Esophagus squamous epithelium (tissue), 4 donors: ENCODE measurements around the gene SRP19.

Experiments used
- POLR2A ChIP-seq, 4 donors: fragments of 450-650 bp; IDR thresholded peaks; one replicate each; pipeline ENCODE4 v1.6.1; 2017; ENCODE audit warnings: antibody characterized with exemption in 4 of 4, mild to moderate bottlenecking in 4 of 4, moderate library complexity in 3 of 4
- TF ChIP-seq, protein P1 (sequence below), 6 experiments: fragments of 450-650 bp in 4 of 6; fragments of 200-600 bp in 2 of 6; sonication (generic) in 2 of 6; IDR thresholded peaks; one replicate each; pipeline ENCODE4 v1.5.1; 2016 to 2019; ENCODE audit warnings: antibody characterized with exemption in 6 of 6, mild to moderate bottlenecking in 4 of 6, moderate library complexity in 4 of 6

DNA sequence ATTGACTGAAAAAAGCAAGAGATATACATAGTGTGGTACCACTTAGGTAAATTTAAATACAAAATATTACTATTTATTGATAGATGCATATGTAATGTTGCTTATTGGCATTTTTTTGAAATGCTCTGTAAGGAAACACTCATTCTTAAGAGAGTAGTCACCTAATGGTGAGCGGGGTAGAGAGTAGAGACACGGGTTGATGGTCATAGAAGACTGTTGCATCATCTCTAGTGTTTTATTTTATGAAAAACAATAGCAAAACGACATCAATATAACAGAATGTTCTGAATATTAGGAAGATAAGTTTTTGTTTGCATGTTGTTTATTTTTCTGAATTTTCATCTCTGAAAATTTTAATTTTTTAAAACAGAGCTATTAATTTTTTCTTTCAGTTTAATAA lies 4.0 kb downstream of the SRP19 start:
- no peak for TF ChIP-seq POLR2A (IDR thresholded peaks at IDR 0.05)
- TF ChIP-seq, protein P1, sequence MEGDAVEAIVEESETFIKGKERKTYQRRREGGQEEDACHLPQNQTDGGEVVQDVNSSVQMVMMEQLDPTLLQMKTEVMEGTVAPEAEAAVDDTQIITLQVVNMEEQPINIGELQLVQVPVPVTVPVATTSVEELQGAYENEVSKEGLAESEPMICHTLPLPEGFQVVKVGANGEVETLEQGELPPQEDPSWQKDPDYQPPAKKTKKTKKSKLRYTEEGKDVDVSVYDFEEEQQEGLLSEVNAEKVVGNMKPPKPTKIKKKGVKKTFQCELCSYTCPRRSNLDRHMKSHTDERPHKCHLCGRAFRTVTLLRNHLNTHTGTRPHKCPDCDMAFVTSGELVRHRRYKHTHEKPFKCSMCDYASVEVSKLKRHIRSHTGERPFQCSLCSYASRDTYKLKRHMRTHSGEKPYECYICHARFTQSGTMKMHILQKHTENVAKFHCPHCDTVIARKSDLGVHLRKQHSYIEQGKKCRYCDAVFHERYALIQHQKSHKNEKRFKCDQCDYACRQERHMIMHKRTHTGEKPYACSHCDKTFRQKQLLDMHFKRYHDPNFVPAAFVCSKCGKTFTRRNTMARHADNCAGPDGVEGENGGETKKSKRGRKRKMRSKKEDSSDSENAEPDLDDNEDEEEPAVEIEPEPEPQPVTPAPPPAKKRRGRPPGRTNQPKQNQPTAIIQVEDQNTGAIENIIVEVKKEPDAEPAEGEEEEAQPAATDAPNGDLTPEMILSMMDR (IDR thresholded peaks at IDR 0.05): no peak
